MCF 10A (cell line): Measurements from ENCODE around the gene SOCS7. TPM values are rescaled to one million over a fixed set of nuclear protein-coding genes. Genes with fewer than 3 reads are reported as not detected.
A peak's percentile ranks its signal among the peaks of the same experiment; 100 is the strongest.

Experiments
- BruUV-seq: library from RNA; stranded (reverse); fragments of 400-500 nt; replicated peaks from 2 replicates; lab custom pipeline; 2021; lab: Mats Ljungman, UMichigan
- CTCF ChIA-PET: fragments of 300-600 bp; sonication (Branson Sonifier 250); formaldehyde crosslinking; extraction: SDS; loops from one replicate; lab custom pipeline; 2021; ENCODE audit warnings: antibody characterized with exemption, inconsistent platforms; lab: Yijun Ruan, JAX
- POLR2A ChIA-PET: fragments of 300-600, 350-650 bp; sonication (Branson Sonifier 250); formaldehyde crosslinking; extraction: SDS; loops from one replicate; lab custom pipeline; 2020; ENCODE audit warnings: antibody characterized with exemption, inconsistent platforms; lab: Yijun Ruan, JAX
- DNase-seq: peaks from one replicate; pipeline ENCODE4 v3.0.0-alpha.2; 2018; ENCODE audit not compliant: unreplicated experiment
- H3K27ac Mint-ChIP-seq: one replicate; pipeline ENCODE4 v1.8.0; 2022; ENCODE audit warnings: mild to moderate bottlenecking, low read depth, mixed read lengths; ENCODE audit not compliant: unreplicated experiment
- H3K27me3 Mint-ChIP-seq: one replicate; pipeline ENCODE4 v1.8.0; 2022; ENCODE audit warnings: mixed read lengths; ENCODE audit not compliant: insufficient read depth, unreplicated experiment
- H3K36me3 Mint-ChIP-seq: one replicate; pipeline ENCODE4 v1.8.0; 2022; ENCODE audit warnings: mild to moderate bottlenecking, moderate library complexity, mixed read lengths; ENCODE audit not compliant: insufficient read depth, unreplicated experiment
- H3K4me1 Mint-ChIP-seq: one replicate; pipeline ENCODE4 v1.8.0; 2022; ENCODE audit warnings: mixed read lengths; ENCODE audit not compliant: insufficient read depth, unreplicated experiment
- H3K4me3 Mint-ChIP-seq: one replicate; pipeline ENCODE4 v1.8.0; 2022; ENCODE audit warnings: mild to moderate bottlenecking, moderate library complexity, mixed read lengths; ENCODE audit not compliant: unreplicated experiment
- H3K9me3 Mint-ChIP-seq: one replicate; pipeline ENCODE4 v1.8.0; 2022; ENCODE audit warnings: mixed read lengths; ENCODE audit not compliant: unreplicated experiment
- CTCF ChIP-seq: fragments of 200-600 bp; IDR thresholded peaks from one replicate; pipeline ENCODE4 v1.8.0; 2022; ENCODE audit warnings: antibody characterized with exemption, mild to moderate bottlenecking; ENCODE audit not compliant: unreplicated experiment
- intact Hi-C: fragments of 100-400 bp; cut with micrococcal nuclease; formaldehyde crosslinking; loops from 2 replicates; pipeline ENCODE4 v1.14.1; 2022
- total RNA-seq: library from RNA; stranded (reverse); gene quantifications from 2 replicates; pipeline ENCODE4 v1.2.3, GENCODE V29; 2022

Gene SOCS7
- total RNA-seq, 1 experiment from 2014 or later = 26.2 TPM

- Mint-ChIP-seq H3K4me1 (peaks cover 7% of the 10 kb centered on the region), H3K27ac (no peak overlapping the region), H3K27me3 (no peaks in the 10 kb centered on the region), H3K9me3 (no peaks in the 10 kb centered on the region), H3K4me3 (no peak overlapping the region), H3K36me3 (peaks cover 58% of the 10 kb centered on the region)
- DNase-seq = no peak
- TF ChIP-seq CTCF = no peak
- no TSS peak for BruUV-seq
- ChIA-PET POLR2A (no interaction called here), CTCF (interaction anchor here (0.8 to 5.2 kb wide), 4 partner anchors 12 to 670 kb away, joined by 3 to 49 read pairs (median 7); no protein-coding TSS in a partner anchor)
- intact Hi-C loops = no loop called here
These were observed 31.2 kb upstream of the SOCS7 start for GRCh38 chr17:38320482-38320881.

- H3K36me3 Mint-ChIP-seq = peaks cover 50% of the 10 kb centered on the region
- POLR2A ChIA-PET = interaction anchor here (0.5 kb wide), 1 partner anchor 105 kb away, joined by 3 read pairs; no protein-coding TSS in a partner anchor
These were observed 29.4 kb upstream of the SOCS7 start for GRCh38 chr17:38322156-38322779.

GRCh38 chr17:38322897-38323296 lies 28.7 kb upstream of the SOCS7 start:
- H3K4me3 Mint-ChIP-seq = no peak overlapping the region
- CTCF ChIA-PET = interaction anchor here (0.6 to 5.2 kb wide), 10 partner anchors 9 to 1006 kb away, joined by 3 to 49 read pairs (median 5); no protein-coding TSS in a partner anchor

More at GRCh38 chr17:38322156-38322779, 29.4 kb upstream of the SOCS7 start:
- DNase-seq = peak; percentile 68
- peak; percentile 67 for TF ChIP-seq CTCF
- peaks cover 8% of the 10 kb centered on the region for H3K27me3 Mint-ChIP-seq
- no peaks in the 10 kb centered on the region for H3K9me3 Mint-ChIP-seq
- H3K4me1 Mint-ChIP-seq = peaks cover 7% of the 10 kb centered on the region
- CTCF ChIA-PET = interaction anchor here (0.6 to 5.2 kb wide), 15 partner anchors 10 to 1005 kb away, joined by 3 to 49 read pairs (median 5); no protein-coding TSS in a partner anchor
- intact Hi-C loops = no loop called here
- H3K27ac Mint-ChIP-seq = no peak overlapping the region
- no TSS peak for BruUV-seq
- no peak overlapping the region for H3K4me3 Mint-ChIP-seq

More at GRCh38 chr17:38322897-38323296, 28.7 kb upstream of the SOCS7 start:
- intact Hi-C loops = no loop called here
- POLR2A ChIA-PET = interaction anchor here (0.7 kb wide), 1 partner anchor 8 kb away, joined by 3 read pairs; no protein-coding TSS in a partner anchor
- Mint-ChIP-seq H3K36me3 (peaks cover 44% of the 10 kb centered on the region), H3K4me1 (peaks cover 7% of the 10 kb centered on the region), H3K27ac (no peak overlapping the region), H3K27me3 (peaks cover 14% of the 10 kb centered on the region), H3K9me3 (no peaks in the 10 kb centered on the region)
- TF ChIP-seq CTCF = no peak
- DNase-seq = no peak
- BruUV-seq = no TSS peak
